ENCODE measurements around the gene PLXNA2.
A peak's percentile ranks its signal among the peaks of the same experiment; 100 is the strongest.

PLXNA2 gene

GRCh38 chr1:208118841-208119606 lies 125.2 kb downstream of the PLXNA2 start:
- Histone ChIP-seq H3K56ac (ENCODE audit: low read length) (peak overlapping the region; percentile 61), H3K79me2 (ENCODE audit: control insufficient read depth, insufficient read depth, low read length) (no peaks in the 10 kb centered on the region), H3K23ac (ENCODE audit: low read length) (no peak overlapping the region), H4K8ac (ENCODE audit: low read depth, low read length) (no peak overlapping the region), H2BK5ac (ENCODE audit: low read length) (peak overlapping the region; percentile 64), H3K9ac (ENCODE audit: low read length) (peak overlapping the region; percentile 9), H2BK120ac (ENCODE audit: low read depth, low read length) (peak overlapping the region; percentile 15), H3K79me1 (ENCODE audit: low read length) (no peaks in the 10 kb centered on the region), H2AK5ac (ENCODE audit: low read length) (no peak overlapping the region), H3K4me3 (ENCODE audit: low read length) (no peak overlapping the region), H3K36me3 (ENCODE audit: control insufficient read depth, insufficient read depth, low read length) (no peaks in the 10 kb centered on the region), H3K18ac (ENCODE audit: low read length) (peak overlapping the region; percentile 35), H3K4me2 (ENCODE audit: low read length) (no peak overlapping the region), H3K27me3 (ENCODE audit: insufficient read depth, low read length, poor library complexity) (no peaks in the 10 kb centered on the region), H4K5ac (ENCODE audit: low read length) (no peak overlapping the region), H2BK15ac (replicated peaks; ENCODE audit: low read depth) (no peak overlapping the region), H3K27ac (ENCODE audit: low read depth, low read length) (peak overlapping the region; percentile 20), H3K4ac (ENCODE audit: low read depth, low read length) (no peak overlapping the region), H3K4me1 (ENCODE audit: control insufficient read depth, low read depth, low read length) (peaks cover 23% of the 10 kb centered on the region)
- DNase-seq = no peak
- no CpG with 5 or more reads among the region's 12 CpGs for WGBS (ENCODE audit: extremely low coverage, insufficient coverage, low lambda C conversion rate)

GRCh38 chr1:208118306-208118705 lies 125.9 kb downstream of the PLXNA2 start:
- no peak overlapping the region for H3K4me2 ChIP-seq (ENCODE audit: low read length)
- no peak overlapping the region for H3K18ac ChIP-seq (ENCODE audit: low read length)
- H3K27ac ChIP-seq (ENCODE audit: low read depth, low read length) = peak overlapping the region; percentile 60
- H3K23ac ChIP-seq (ENCODE audit: low read length) = no peak overlapping the region
- no peak overlapping the region for H2BK15ac ChIP-seq (replicated peaks; ENCODE audit: low read depth)
- no peaks in the 10 kb centered on the region for H3K27me3 ChIP-seq (ENCODE audit: insufficient read depth, low read length, poor library complexity)
- H4K8ac ChIP-seq (ENCODE audit: low read depth, low read length) = no peak overlapping the region
- WGBS (ENCODE audit: extremely low coverage, insufficient coverage, low lambda C conversion rate) = no CpG with 5 or more reads among the region's 5 CpGs
- no peak overlapping the region for H2AK5ac ChIP-seq (ENCODE audit: low read length)
- H3K4me3 ChIP-seq (ENCODE audit: low read length) = no peak overlapping the region
- DNase-seq = no peak
- no peak overlapping the region for H3K56ac ChIP-seq (ENCODE audit: low read length)
- H2BK5ac ChIP-seq (ENCODE audit: low read length) = no peak overlapping the region
- no peak overlapping the region for H2BK120ac ChIP-seq (ENCODE audit: low read depth, low read length)
- H3K79me1 ChIP-seq (ENCODE audit: low read length) = no peaks in the 10 kb centered on the region
- no peak overlapping the region for H4K5ac ChIP-seq (ENCODE audit: low read length)
- H3K36me3 ChIP-seq (ENCODE audit: control insufficient read depth, insufficient read depth, low read length) = no peaks in the 10 kb centered on the region
- no peak overlapping the region for H3K9ac ChIP-seq (ENCODE audit: low read length)
- H3K4me1 ChIP-seq (ENCODE audit: control insufficient read depth, low read depth, low read length) = peaks cover 23% of the 10 kb centered on the region
- no peaks in the 10 kb centered on the region for H3K79me2 ChIP-seq (ENCODE audit: control insufficient read depth, insufficient read depth, low read length)
- no peak overlapping the region for H3K4ac ChIP-seq (ENCODE audit: low read depth, low read length)

- Histone ChIP-seq H2BK15ac (replicated peaks; ENCODE audit: low read depth) (no peak overlapping the region), H3K27me3 (ENCODE audit: insufficient read depth, low read length, poor library complexity) (no peaks in the 10 kb centered on the region), H3K9ac (ENCODE audit: low read length) (no peak overlapping the region), H3K79me2 (ENCODE audit: control insufficient read depth, insufficient read depth, low read length) (no peaks in the 10 kb centered on the region), H3K4me2 (ENCODE audit: low read length) (no peak overlapping the region), H3K18ac (ENCODE audit: low read length) (no peak overlapping the region), H3K23ac (ENCODE audit: low read length) (no peak overlapping the region), H2BK120ac (ENCODE audit: low read depth, low read length) (no peak overlapping the region), H3K79me1 (ENCODE audit: low read length) (no peaks in the 10 kb centered on the region), H4K5ac (ENCODE audit: low read length) (no peak overlapping the region), H3K27ac (ENCODE audit: low read depth, low read length) (peak overlapping the region; percentile 60), H3K56ac (ENCODE audit: low read length) (peak overlapping the region; percentile 6), H4K8ac (ENCODE audit: low read depth, low read length) (no peak overlapping the region), H3K4me1 (ENCODE audit: control insufficient read depth, low read depth, low read length) (peaks cover 23% of the 10 kb centered on the region), H3K36me3 (ENCODE audit: control insufficient read depth, insufficient read depth, low read length) (no peaks in the 10 kb centered on the region), H2AK5ac (ENCODE audit: low read length) (no peak overlapping the region), H3K4me3 (ENCODE audit: low read length) (no peak overlapping the region), H3K4ac (ENCODE audit: low read depth, low read length) (no peak overlapping the region), H2BK5ac (ENCODE audit: low read length) (no peak overlapping the region)
- no peak for DNase-seq
- WGBS (ENCODE audit: extremely low coverage, insufficient coverage, low lambda C conversion rate) = no CpG with 5 or more reads among the region's 4 CpGs
These were observed 126.4 kb downstream of the PLXNA2 start for GRCh38 chr1:208117826-208118225.

- H3K18ac ChIP-seq (ENCODE audit: low read length) = no peak overlapping the region
- no peak overlapping the region for H2BK15ac ChIP-seq (replicated peaks; ENCODE audit: low read depth)
- no peaks in the 10 kb centered on the region for H3K79me2 ChIP-seq (ENCODE audit: control insufficient read depth, insufficient read depth, low read length)
- no peaks in the 10 kb centered on the region for H3K27me3 ChIP-seq (ENCODE audit: insufficient read depth, low read length, poor library complexity)
- no peak overlapping the region for H3K27ac ChIP-seq (ENCODE audit: low read depth, low read length)
- WGBS (ENCODE audit: extremely low coverage, insufficient coverage, low lambda C conversion rate) = no CpG with 5 or more reads among the region's 3 CpGs
- no peaks in the 10 kb centered on the region for H3K79me1 ChIP-seq (ENCODE audit: low read length)
- H2AK5ac ChIP-seq (ENCODE audit: low read length) = no peak overlapping the region
- no peak for DNase-seq
- H3K4me3 ChIP-seq (ENCODE audit: low read length) = no peak overlapping the region
- H2BK120ac ChIP-seq (ENCODE audit: low read depth, low read length) = no peak overlapping the region
- no peak overlapping the region for H4K8ac ChIP-seq (ENCODE audit: low read depth, low read length)
- no peak overlapping the region for H3K9ac ChIP-seq (ENCODE audit: low read length)
- H3K36me3 ChIP-seq (ENCODE audit: control insufficient read depth, insufficient read depth, low read length) = no peaks in the 10 kb centered on the region
- no peak overlapping the region for H3K4ac ChIP-seq (ENCODE audit: low read depth, low read length)
- no peak overlapping the region for H4K5ac ChIP-seq (ENCODE audit: low read length)
- peaks cover 23% of the 10 kb centered on the region for H3K4me1 ChIP-seq (ENCODE audit: control insufficient read depth, low read depth, low read length)
- H3K4me2 ChIP-seq (ENCODE audit: low read length) = no peak overlapping the region
- no peak overlapping the region for H2BK5ac ChIP-seq (ENCODE audit: low read length)
- H3K56ac ChIP-seq (ENCODE audit: low read length) = peak overlapping the region; percentile 12
- H3K23ac ChIP-seq (ENCODE audit: low read length) = no peak overlapping the region
These were observed 126.8 kb downstream of the PLXNA2 start for GRCh38 chr1:208117409-208117808.

- Histone ChIP-seq H3K79me1 (ENCODE audit: low read length) (no peaks in the 10 kb centered on the region), H3K4me3 (ENCODE audit: low read length) (no peak overlapping the region), H2AK5ac (ENCODE audit: low read length) (no peak overlapping the region), H4K5ac (ENCODE audit: low read length) (no peak overlapping the region), H3K23ac (ENCODE audit: low read length) (no peak overlapping the region), H3K4me2 (ENCODE audit: low read length) (no peak overlapping the region), H2BK15ac (replicated peaks; ENCODE audit: low read depth) (no peak overlapping the region), H3K56ac (ENCODE audit: low read length) (no peak overlapping the region), H3K27me3 (ENCODE audit: insufficient read depth, low read length, poor library complexity) (no peaks in the 10 kb centered on the region), H4K8ac (ENCODE audit: low read depth, low read length) (no peak overlapping the region), H2BK120ac (ENCODE audit: low read depth, low read length) (no peak overlapping the region), H3K18ac (ENCODE audit: low read length) (no peak overlapping the region), H3K9ac (ENCODE audit: low read length) (no peak overlapping the region), H3K4me1 (ENCODE audit: control insufficient read depth, low read depth, low read length) (peaks cover 23% of the 10 kb centered on the region), H3K36me3 (ENCODE audit: control insufficient read depth, insufficient read depth, low read length) (no peaks in the 10 kb centered on the region), H2BK5ac (ENCODE audit: low read length) (no peak overlapping the region), H3K4ac (ENCODE audit: low read depth, low read length) (no peak overlapping the region), H3K27ac (ENCODE audit: low read depth, low read length) (no peak overlapping the region), H3K79me2 (ENCODE audit: control insufficient read depth, insufficient read depth, low read length) (no peaks in the 10 kb centered on the region)
- no peak for DNase-seq
- no CpG with 5 or more reads among the region's 7 CpGs for WGBS (ENCODE audit: extremely low coverage, insufficient coverage, low lambda C conversion rate)
These were observed 128.1 kb downstream of the PLXNA2 start for GRCh38 chr1:208115924-208116640.

Measured in mesendoderm (in vitro differentiated cells).